ENCODE measurements around the gene TBC1D22A.

DNA sequence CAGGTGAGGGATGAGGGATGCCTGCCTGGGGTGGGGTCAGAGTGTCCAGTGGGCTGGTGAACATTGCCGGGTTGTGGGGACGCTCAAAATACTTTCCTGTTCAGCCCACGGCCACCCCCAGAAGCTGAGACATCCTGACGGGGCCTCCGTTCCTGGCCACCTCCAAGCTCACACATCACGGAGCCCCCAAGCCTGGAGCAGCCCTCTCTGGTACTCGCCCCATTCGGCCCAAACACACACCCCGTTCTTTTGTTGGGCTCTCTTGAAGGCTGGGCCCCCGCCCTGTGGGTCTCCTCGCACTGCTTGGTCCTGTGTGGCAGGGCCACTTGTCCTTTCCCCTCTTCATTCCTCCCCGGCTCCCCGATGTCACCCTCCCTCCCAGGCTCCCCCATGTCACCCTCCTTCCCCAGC, 442.6 kb downstream of the TBC1D22A start:
- TF ChIP-seq, protein P1, sequence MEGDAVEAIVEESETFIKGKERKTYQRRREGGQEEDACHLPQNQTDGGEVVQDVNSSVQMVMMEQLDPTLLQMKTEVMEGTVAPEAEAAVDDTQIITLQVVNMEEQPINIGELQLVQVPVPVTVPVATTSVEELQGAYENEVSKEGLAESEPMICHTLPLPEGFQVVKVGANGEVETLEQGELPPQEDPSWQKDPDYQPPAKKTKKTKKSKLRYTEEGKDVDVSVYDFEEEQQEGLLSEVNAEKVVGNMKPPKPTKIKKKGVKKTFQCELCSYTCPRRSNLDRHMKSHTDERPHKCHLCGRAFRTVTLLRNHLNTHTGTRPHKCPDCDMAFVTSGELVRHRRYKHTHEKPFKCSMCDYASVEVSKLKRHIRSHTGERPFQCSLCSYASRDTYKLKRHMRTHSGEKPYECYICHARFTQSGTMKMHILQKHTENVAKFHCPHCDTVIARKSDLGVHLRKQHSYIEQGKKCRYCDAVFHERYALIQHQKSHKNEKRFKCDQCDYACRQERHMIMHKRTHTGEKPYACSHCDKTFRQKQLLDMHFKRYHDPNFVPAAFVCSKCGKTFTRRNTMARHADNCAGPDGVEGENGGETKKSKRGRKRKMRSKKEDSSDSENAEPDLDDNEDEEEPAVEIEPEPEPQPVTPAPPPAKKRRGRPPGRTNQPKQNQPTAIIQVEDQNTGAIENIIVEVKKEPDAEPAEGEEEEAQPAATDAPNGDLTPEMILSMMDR (IDR thresholded peaks at IDR 0.05): no peak
- no peak for TF ChIP-seq POLR2A (IDR thresholded peaks at IDR 0.05)
